SU-DHL-6 (cell line): Measurements from ENCODE around the gene QPCT.

Source experiments
- H2AFZ ChIP-seq: fragments of 200-600 bp; sonication (generic); 2 replicates; pipeline ENCODE4 v1.6.1; 2014; ENCODE audit warnings: low read depth, mild to moderate bottlenecking, moderate library complexity, mixed read lengths, antibody characterized with exemption, low read length; ENCODE audit not compliant: severe bottlenecking
- H3F3A ChIP-seq: fragments of 200-600 bp; shearing (Covaris generic); 2 replicates; pipeline ENCODE4 v1.6.0; 2016; ENCODE audit warnings: antibody characterized with exemption, mild to moderate bottlenecking; ENCODE audit not compliant: insufficient read depth
- H3K27ac ChIP-seq: fragments of 200-600 bp; sonication (generic); 2 replicates; pipeline ENCODE4 v1.5.1; 2016; ENCODE audit warnings: low read depth, mild to moderate bottlenecking, low read length, moderate library complexity, mixed read lengths
- H3K27me3 ChIP-seq: fragments of 200-600 bp; sonication (generic), shearing (Covaris generic); 2 replicates; pipeline ENCODE4 v1.6.0; 2014; ENCODE audit warnings: mild to moderate bottlenecking, low read length
- H3K36me3 ChIP-seq: fragments of 200-600 bp; sonication (generic); 2 replicates; pipeline ENCODE4 v1.6.1; 2014; ENCODE audit warnings: mild to moderate bottlenecking, low read length, mixed read lengths
- H3K4me2 ChIP-seq: fragments of 300-600, 200-600 bp; shearing (Covaris generic), sonication (generic); 2 replicates; pipeline ENCODE4 v1.6.0; 2014; ENCODE audit warnings: low read length, low read depth, mild to moderate bottlenecking; ENCODE audit not compliant: poor library complexity, severe bottlenecking
- H3K4me3 ChIP-seq: fragments of 200-600 bp; sonication (generic); 2 replicates; pipeline ENCODE4 v1.5.1; 2014; ENCODE audit warnings: antibody characterized with exemption, low read length, mild to moderate bottlenecking, mixed read lengths; ENCODE audit not compliant: insufficient read depth, poor library complexity, severe bottlenecking
- H3K79me2 ChIP-seq: fragments of 200-600 bp; sonication (generic); 2 replicates; pipeline ENCODE4 v1.6.1; 2014; ENCODE audit warnings: mild to moderate bottlenecking, low read length, moderate library complexity; ENCODE audit not compliant: insufficient read depth
- H3K9ac ChIP-seq: fragments of 200-600 bp; sonication (generic); 2 replicates; pipeline ENCODE4 v1.7.0; 2014; ENCODE audit warnings: mild to moderate bottlenecking, low read length
- H3K9me2 ChIP-seq: fragments of 200-600 bp; sonication (generic); replicated peaks from 2 replicates; pipeline ENCODE4 v1.6.1; 2014; ENCODE audit warnings: low read length; ENCODE audit not compliant: insufficient read depth
- H3K9me3 ChIP-seq: fragments of 200-600 bp; sonication (generic); 2 replicates; pipeline ENCODE4 v1.6.1; 2014; ENCODE audit warnings: low read length, mixed read lengths; ENCODE audit not compliant: insufficient read depth
- H4K20me1 ChIP-seq: fragments of 200-600 bp; sonication (generic); 2 replicates; pipeline ENCODE4 v1.6.1; 2014; ENCODE audit warnings: low read depth, mild to moderate bottlenecking, antibody characterized with exemption, low read length, moderate library complexity, mixed read lengths
- EZH2phosphoT487 ChIP-seq: fragments of 200-600 bp; sonication (generic), shearing (Covaris generic); conservative IDR thresholded peaks from 2 replicates; pipeline ENCODE4 v1.6.1; 2018; ENCODE audit warnings: mild to moderate bottlenecking, antibody characterized with exemption, low read length, moderate library complexity, mixed read lengths
- TF ChIP-seq, protein P1 (sequence below): fragments of 200-600 bp; sonication (generic); IDR thresholded peaks from one replicate; pipeline ENCODE4 v1.5.1; 2017; ENCODE audit warnings: antibody characterized with exemption, mild to moderate bottlenecking, low read length, moderate library complexity; ENCODE audit not compliant: insufficient read depth, poor library complexity, severe bottlenecking

The QPCT gene

DNA sequence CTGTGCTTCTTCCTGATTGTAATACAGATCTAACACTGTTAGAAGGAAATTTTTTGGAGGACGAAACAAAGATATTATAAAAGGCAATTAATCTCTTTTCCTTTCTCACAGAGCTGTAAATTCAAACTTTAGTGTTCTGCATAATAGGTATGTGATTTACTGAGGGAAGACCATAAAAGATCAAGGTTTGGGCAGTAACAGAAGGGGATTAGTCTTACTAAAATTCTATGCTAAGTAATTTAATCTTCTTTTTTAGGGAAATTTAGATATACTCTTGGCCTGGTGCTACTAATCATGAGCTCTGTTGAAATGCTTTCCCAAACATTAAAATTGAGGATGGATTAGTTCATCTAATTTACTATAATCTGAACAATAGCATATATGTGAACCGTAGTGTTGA is 8.8 kb upstream of the QPCT start:
- H3K9ac ChIP-seq: peak overlapping the region; percentile 32
- H3K27ac ChIP-seq: peak overlapping the region; percentile 81
- TF ChIP-seq EZH2phosphoT487: no peak
- TF ChIP-seq, protein P1, sequence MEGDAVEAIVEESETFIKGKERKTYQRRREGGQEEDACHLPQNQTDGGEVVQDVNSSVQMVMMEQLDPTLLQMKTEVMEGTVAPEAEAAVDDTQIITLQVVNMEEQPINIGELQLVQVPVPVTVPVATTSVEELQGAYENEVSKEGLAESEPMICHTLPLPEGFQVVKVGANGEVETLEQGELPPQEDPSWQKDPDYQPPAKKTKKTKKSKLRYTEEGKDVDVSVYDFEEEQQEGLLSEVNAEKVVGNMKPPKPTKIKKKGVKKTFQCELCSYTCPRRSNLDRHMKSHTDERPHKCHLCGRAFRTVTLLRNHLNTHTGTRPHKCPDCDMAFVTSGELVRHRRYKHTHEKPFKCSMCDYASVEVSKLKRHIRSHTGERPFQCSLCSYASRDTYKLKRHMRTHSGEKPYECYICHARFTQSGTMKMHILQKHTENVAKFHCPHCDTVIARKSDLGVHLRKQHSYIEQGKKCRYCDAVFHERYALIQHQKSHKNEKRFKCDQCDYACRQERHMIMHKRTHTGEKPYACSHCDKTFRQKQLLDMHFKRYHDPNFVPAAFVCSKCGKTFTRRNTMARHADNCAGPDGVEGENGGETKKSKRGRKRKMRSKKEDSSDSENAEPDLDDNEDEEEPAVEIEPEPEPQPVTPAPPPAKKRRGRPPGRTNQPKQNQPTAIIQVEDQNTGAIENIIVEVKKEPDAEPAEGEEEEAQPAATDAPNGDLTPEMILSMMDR: no peak
- H3K79me2 ChIP-seq: no peaks in the 10 kb centered on the region
- no peaks in the 10 kb centered on the region for H4K20me1 ChIP-seq
- no peaks in the 10 kb centered on the region for H3K36me3 ChIP-seq
- H3K9me3 ChIP-seq: no peaks in the 10 kb centered on the region
- H3K27me3 ChIP-seq: no peaks in the 10 kb centered on the region
- no peaks in the 10 kb centered on the region for H3K9me2 ChIP-seq
- peak overlapping the region; percentile 8 for H3K4me3 ChIP-seq
- H3F3A ChIP-seq: peaks cover 21% of the 10 kb centered on the region; the same call in 1 of the 2 replicates
- peak overlapping the region; percentile 3 for H2AFZ ChIP-seq
- peak overlapping the region; percentile 66 for H3K4me2 ChIP-seq

DNA sequence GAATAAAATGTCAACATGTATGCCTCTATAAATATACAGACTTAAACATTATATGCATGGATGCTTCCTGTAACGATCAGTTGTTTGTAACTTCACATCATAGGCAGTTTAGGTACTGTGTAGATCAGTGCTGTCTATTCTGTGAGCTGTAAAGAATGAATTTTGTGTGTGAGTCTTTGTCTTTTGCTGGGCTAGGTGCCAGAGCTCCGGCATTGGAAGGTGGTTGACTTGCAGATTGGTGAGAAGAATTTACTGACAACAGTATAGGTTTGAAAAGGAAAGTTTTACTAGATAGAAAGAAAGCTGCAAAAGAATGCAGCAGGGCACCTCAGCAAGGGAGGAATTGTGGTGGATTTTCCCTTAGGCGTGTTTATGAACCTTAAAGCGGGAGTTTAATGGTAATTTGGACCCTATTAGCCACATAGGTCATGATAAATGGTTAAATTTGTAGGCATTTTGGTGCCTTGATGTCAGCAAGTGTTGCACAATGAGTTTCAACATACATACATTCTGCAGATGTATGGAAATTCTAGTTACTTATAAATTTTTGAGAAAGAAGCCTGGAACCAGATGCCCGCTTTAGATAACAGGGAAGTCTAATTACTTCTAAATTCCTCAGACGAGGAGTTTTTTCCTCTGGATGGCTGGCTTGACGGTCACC is 6.7 kb upstream of the QPCT start:
- Histone ChIP-seq H3K36me3 (no peaks in the 10 kb centered on the region), H3K27ac (peak overlapping the region; percentile 81), H3K9me2 (no peaks in the 10 kb centered on the region), H3K27me3 (no peaks in the 10 kb centered on the region), H3K79me2 (no peaks in the 10 kb centered on the region), H3K4me3 (no peak overlapping the region), H3K9ac (peak overlapping the region; percentile 27), H3K9me3 (no peaks in the 10 kb centered on the region), H3K4me2 (peak overlapping the region; percentile 66), H3F3A (peaks cover 21% of the 10 kb centered on the region; the same call in 1 of the 2 replicates), H4K20me1 (no peaks in the 10 kb centered on the region), H2AFZ (no peak overlapping the region)
- TF ChIP-seq, protein P1: no peak
- TF ChIP-seq EZH2phosphoT487: no peak

DNA sequence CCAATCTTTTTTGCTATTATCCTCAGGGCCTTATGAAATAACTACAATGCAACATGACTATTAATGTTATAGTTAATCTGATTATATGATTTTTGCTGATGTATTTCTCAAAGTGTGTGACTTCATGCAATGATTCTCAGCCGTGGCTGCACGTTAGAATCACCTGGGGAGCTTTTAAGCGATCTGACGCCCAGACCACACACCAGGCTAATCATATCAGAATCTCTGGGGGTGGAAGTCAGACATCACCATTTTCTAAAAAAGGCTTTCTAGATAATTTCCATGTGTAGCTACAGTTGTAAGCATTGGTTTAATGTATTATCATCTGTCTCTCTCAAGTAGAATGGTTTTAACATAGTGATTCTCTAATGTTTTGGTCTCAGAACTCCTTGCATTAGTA is 5.5 kb upstream of the QPCT start:
- H4K20me1 ChIP-seq: no peaks in the 10 kb centered on the region
- H3K27ac ChIP-seq: no peak overlapping the region
- H3K9me3 ChIP-seq: no peaks in the 10 kb centered on the region
- peaks cover 26% of the 10 kb centered on the region; the same call in 1 of the 2 replicates for H3F3A ChIP-seq
- no peak overlapping the region for H3K4me3 ChIP-seq
- H3K36me3 ChIP-seq: no peaks in the 10 kb centered on the region
- peak overlapping the region; percentile 66 for H3K4me2 ChIP-seq
- no peak overlapping the region for H2AFZ ChIP-seq
- H3K9me2 ChIP-seq: no peaks in the 10 kb centered on the region
- TF ChIP-seq EZH2phosphoT487: no peak
- TF ChIP-seq, protein P1: no peak
- H3K9ac ChIP-seq: no peak overlapping the region
- no peaks in the 10 kb centered on the region for H3K79me2 ChIP-seq
- no peaks in the 10 kb centered on the region for H3K27me3 ChIP-seq
